Fibroblast of lung (primary cell): Measurements from ENCODE around the gene PPM1H. TPM values are rescaled to one million over a fixed set of nuclear protein-coding genes. Genes with fewer than 3 reads are reported as not detected.

Experiments
- DNase-seq, 2 donors: peaks; one replicate each; pipeline versions ENCODE4 v3.0.0 to v3.0.0-alpha.2; 2010; ENCODE audit warnings: low read depth in 2 of 2
- H2AFZ ChIP-seq: 2 replicates; pipeline ENCODE4 v1.5.1; 2012; ENCODE audit warnings: low read length, control low read depth, inconsistent platforms
- H3K27ac ChIP-seq: 2 replicates; pipeline ENCODE4 v1.5.1; 2011; ENCODE audit warnings: low read length, control low read depth; ENCODE audit not compliant: insufficient read depth
- H3K27me3 ChIP-seq: 2 replicates; pipeline ENCODE4 v1.5.1; 2011; ENCODE audit warnings: mild to moderate bottlenecking, low read length; ENCODE audit not compliant: control insufficient read depth, insufficient read depth
- H3K36me3 ChIP-seq: 2 replicates; pipeline ENCODE4 v1.5.1; 2011; ENCODE audit warnings: low read length; ENCODE audit not compliant: control insufficient read depth, insufficient read depth
- H3K4me1 ChIP-seq: 2 replicates; pipeline ENCODE4 v1.5.1; 2011; ENCODE audit warnings: low read length; ENCODE audit not compliant: control insufficient read depth, insufficient read depth; ENCODE audit errors: extremely low read depth
- H3K4me2 ChIP-seq: 2 replicates; pipeline ENCODE4 v1.5.1; 2011; ENCODE audit warnings: low read length, control low read depth; ENCODE audit not compliant: insufficient read depth; ENCODE audit errors: extremely low read depth
- H3K4me3 ChIP-seq, 4 experiments: fragments of 200-600 bp in 1 of 4; sonication (generic) in 1 of 4; replicated peaks in 1 of 4; 2 replicates each; pipeline ENCODE4 v1.5.1; 2011 to 2016; ENCODE audit warnings: low read length in 4 of 4, low read depth in 3 of 4, mild to moderate bottlenecking in 3 of 4, control low read depth in 2 of 4, inconsistent platforms in 1 of 4, mixed read lengths in 1 of 4; ENCODE audit not compliant: insufficient read depth in 1 of 4; ENCODE audit errors: control extremely low read depth in 1 of 4
- H3K79me2 ChIP-seq: 2 replicates; pipeline ENCODE4 v1.5.1; 2012; ENCODE audit warnings: mild to moderate bottlenecking, low read length, inconsistent platforms; ENCODE audit not compliant: control insufficient read depth, insufficient read depth
- H3K9ac ChIP-seq: 2 replicates; pipeline ENCODE4 v1.5.1; 2011; ENCODE audit warnings: mild to moderate bottlenecking, low read length, control low read depth; ENCODE audit not compliant: insufficient read depth
- H3K9me3 ChIP-seq: 2 replicates; pipeline ENCODE4 v1.5.1; 2012; ENCODE audit warnings: low read depth, low read length; ENCODE audit not compliant: control insufficient read depth, insufficient read depth
- H4K20me1 ChIP-seq: 2 replicates; pipeline ENCODE4 v1.5.1; 2011; ENCODE audit warnings: low read length; ENCODE audit not compliant: control insufficient read depth, insufficient read depth; ENCODE audit errors: extremely low read depth
- CTCF ChIP-seq, 2 donors: IDR thresholded peaks in 1 of 2; conservative IDR thresholded peaks in 1 of 2; 1 replicate in 1 of 2; 2 replicates in 1 of 2; pipeline ENCODE4 v1.5.1; 2011 to 2012; ENCODE audit warnings: low read length in 2 of 2, control low read depth in 1 of 2, inconsistent platforms in 1 of 2, low read depth in 1 of 2, mild to moderate bottlenecking in 1 of 2
- EZH2 ChIP-seq: IDR thresholded peaks from 2 replicates; pipeline ENCODE4 v1.5.1; 2012; ENCODE audit warnings: low read length, control low read depth, mild to moderate bottlenecking; ENCODE audit errors: missing control alignments
- polyA plus RNA-seq, 2 donors: library from polyadenylated mRNA; depleted of rRNA in 1 of 2; stranded (reverse) in 1 of 2; unstranded in 1 of 2; fragments of >200 nt; gene quantifications; 2 replicates each; pipeline ENCODE4 v1.2.1, GENCODE V29; 2011 to 2012; ENCODE audit warnings: missing spikeins in 1 of 2
- total RNA-seq: library from RNA; depleted of rRNA; stranded (reverse); fragments of >200 nt; gene quantifications from 2 replicates; pipeline ENCODE4 v1.2.1, GENCODE V29; 2014

PPM1H gene
- total and polyA plus RNA-seq, 2 donors (not counting 1 experiment from before 2014, with no cell fraction given) = 0.57 to 3.1 TPM

- Histone ChIP-seq H2AFZ (no peak overlapping the region), H3K4me1 (peaks cover 2% of the 10 kb centered on the region), H3K9me3 (no peaks in the 10 kb centered on the region), H3K4me3 (no peak overlapping the region), H3K4me2 (no peak overlapping the region), H3K27me3 (no peaks in the 10 kb centered on the region), H3K36me3 (no peaks in the 10 kb centered on the region), H3K9ac (no peak overlapping the region), H4K20me1 (no peaks in the 10 kb centered on the region), H3K27ac (no peak overlapping the region), H3K79me2 (no peaks in the 10 kb centered on the region)
- DNase-seq = peak in 1 of 2 donors; percentile 22
- no peak for TF ChIP-seq CTCF (conservative IDR thresholded peaks at IDR 0.05 in 1 of 2, IDR thresholded peaks at IDR 0.05 in 1 of 2; ENCODE audit: low read depth in 1 of 2, low read length in 2 of 2)
- no peak for TF ChIP-seq EZH2
Measured at GRCh38 chr12:62792236-62792870, 142.6 kb downstream of the PPM1H start.

GRCh38 chr12:62789851-62790250, 145.1 kb downstream of the PPM1H start:
- Histone ChIP-seq H3K9me3 (no peaks in the 10 kb centered on the region), H3K4me2 (no peak overlapping the region), H3K4me3 (no peak overlapping the region), H2AFZ (no peak overlapping the region), H3K4me1 (peaks cover 2% of the 10 kb centered on the region), H3K79me2 (no peaks in the 10 kb centered on the region), H3K9ac (no peak overlapping the region), H3K27me3 (no peaks in the 10 kb centered on the region), H4K20me1 (no peaks in the 10 kb centered on the region), H3K27ac (no peak overlapping the region), H3K36me3 (no peaks in the 10 kb centered on the region)
- TF ChIP-seq EZH2 (no peak), CTCF (conservative IDR thresholded peaks at IDR 0.05 in 1 of 2, IDR thresholded peaks at IDR 0.05 in 1 of 2; ENCODE audit: low read depth in 1 of 2, low read length in 2 of 2) (no peak)
- no peak for DNase-seq

GRCh38 chr12:62787611-62788010, 147.3 kb downstream of the PPM1H start:
- Histone ChIP-seq H2AFZ (no peak overlapping the region), H3K9me3 (no peaks in the 10 kb centered on the region), H3K4me1 (peaks cover 4% of the 10 kb centered on the region), H3K4me2 (no peak overlapping the region), H3K79me2 (no peaks in the 10 kb centered on the region), H3K4me3 (no peak overlapping the region), H3K36me3 (no peaks in the 10 kb centered on the region), H3K9ac (no peak overlapping the region), H4K20me1 (no peaks in the 10 kb centered on the region), H3K27ac (no peak overlapping the region), H3K27me3 (no peaks in the 10 kb centered on the region)
- peak in 1 of 2 donors; percentile 4 for DNase-seq
- TF ChIP-seq EZH2 = no peak
- no peak for TF ChIP-seq CTCF (conservative IDR thresholded peaks at IDR 0.05 in 1 of 2, IDR thresholded peaks at IDR 0.05 in 1 of 2; ENCODE audit: low read depth in 1 of 2, low read length in 2 of 2)
